Fibroblast of the conjunctiva (primary cell): ENCODE results near the gene LRRC8B.
"Not testable (repeated sequence)": the region's sequence is repeated elsewhere in the genome, so short reads cannot be mapped to it uniquely, and the experiment has no call there.

Source experiments
- DNase-seq: peaks from one replicate; pipeline ENCODE4 v3.0.0-alpha.2; 2010; ENCODE audit warnings: low read depth

LRRC8B gene

GRCh38 chr1:89524369-89525168, at the start of gene LRRC8B:
LRRC8B (plus strand) TSS chr1:89524829; CDS start chr1:89582651, 57,822 bp downstream.
- DNase-seq, result peak; percentile 61

- DNase-seq, result no peak
Measured at GRCh38 chr1:89475269-89475668, 49.4 kb upstream of the LRRC8B start.

DNA sequence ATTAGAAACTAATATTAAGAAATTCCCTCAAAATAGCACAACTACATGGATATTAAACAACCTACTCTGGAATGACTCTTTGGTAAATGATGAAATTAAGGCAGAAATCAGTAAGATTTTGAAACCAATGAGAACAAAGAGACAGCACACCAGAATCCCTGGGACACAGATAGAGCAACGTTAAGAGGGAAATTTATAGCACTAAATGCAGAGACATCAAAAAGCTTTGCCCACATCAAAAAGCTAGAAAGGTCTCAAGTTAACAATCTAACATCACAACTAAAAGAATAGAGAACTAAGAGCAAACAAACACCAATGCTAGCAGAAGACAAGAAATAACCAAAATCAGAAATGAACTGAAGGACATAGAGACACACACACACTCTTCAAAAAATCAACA, 48.6 kb upstream of the LRRC8B start:
- DNase-seq, result no peak

DNA sequence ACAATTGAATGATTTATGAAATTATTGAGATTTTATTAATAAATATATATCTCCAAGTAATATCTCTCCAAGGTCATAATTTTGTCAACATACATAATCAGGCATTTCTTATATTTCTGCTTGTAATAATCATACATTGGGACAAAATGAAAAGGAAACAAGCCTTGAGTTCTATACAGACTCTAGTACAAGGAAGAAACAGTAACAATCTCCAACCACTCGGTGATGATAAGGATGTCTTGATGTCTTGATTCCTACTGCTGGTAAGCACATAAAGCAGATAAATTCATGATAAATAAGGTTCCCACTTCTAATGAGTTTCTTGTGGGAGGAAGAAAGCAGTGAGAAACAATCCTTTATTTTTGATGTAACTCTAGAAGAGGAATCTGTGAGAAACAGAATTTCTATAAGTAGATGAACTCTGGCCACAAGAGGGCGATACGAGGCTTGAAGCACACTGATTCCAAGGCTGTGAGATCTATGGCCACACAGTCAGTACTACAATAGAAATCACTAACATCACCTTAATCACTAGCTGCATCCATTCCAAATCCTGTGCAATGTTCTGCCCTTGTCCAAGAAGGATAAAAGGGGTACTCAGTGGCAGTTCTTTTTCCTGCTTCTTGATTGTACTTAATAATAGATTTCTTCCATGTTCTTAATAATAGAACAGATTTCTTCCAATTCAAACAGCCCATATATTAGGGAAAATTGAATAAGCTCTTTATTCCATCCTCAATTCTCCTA, 41.4 kb upstream of the LRRC8B start:
- peak; percentile 83 for DNase-seq

DNA sequence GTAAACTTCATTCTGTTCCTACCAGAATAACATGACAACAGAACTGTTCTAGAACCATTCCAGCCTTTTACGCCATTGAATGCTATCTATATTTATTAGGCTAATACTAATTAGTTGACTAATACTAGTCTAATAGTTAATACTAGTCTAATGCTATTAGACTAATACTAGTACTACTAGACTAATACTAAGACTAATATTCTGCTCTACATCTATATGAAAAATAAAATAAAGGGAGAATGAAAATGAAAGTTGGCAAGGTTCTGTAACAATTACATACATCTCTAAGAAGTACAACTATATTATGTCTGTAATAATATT, 40.9 kb upstream of the LRRC8B start:
- DNase-seq, result no peak

GRCh38 chr1:89484092-89485038, 40.3 kb upstream of the LRRC8B start:
- no peak for DNase-seq

DNA sequence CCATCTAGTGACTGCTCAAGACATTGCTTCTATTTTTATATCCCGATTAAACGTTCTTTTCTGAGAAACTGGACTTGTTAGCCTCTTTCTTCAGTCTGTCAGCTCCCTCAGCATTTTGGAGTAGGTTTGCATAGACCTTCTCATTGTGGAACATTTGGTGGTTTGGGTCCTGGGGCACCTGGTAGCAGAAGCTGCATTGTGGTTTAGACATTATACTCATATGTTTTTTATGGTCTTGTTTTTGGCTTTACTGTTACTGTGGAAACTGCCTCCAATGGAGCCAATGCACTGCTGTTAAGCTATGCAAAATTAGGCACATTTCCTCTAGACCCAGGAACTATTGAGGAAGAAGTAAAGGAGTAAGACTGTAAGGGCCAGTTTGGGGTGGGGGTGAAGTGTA, 36.7 kb upstream of the LRRC8B start:
- DNase-seq, result no peak

GRCh38 chr1:89489047-89489729, 35.4 kb upstream of the LRRC8B start:
- DNase-seq, result no peak

- no peak for DNase-seq
Measured at GRCh38 chr1:89490389-89490788, 34.2 kb upstream of the LRRC8B start.

- no peak for DNase-seq
Measured at GRCh38 chr1:89499320-89499719, 25.3 kb upstream of the LRRC8B start.

DNA sequence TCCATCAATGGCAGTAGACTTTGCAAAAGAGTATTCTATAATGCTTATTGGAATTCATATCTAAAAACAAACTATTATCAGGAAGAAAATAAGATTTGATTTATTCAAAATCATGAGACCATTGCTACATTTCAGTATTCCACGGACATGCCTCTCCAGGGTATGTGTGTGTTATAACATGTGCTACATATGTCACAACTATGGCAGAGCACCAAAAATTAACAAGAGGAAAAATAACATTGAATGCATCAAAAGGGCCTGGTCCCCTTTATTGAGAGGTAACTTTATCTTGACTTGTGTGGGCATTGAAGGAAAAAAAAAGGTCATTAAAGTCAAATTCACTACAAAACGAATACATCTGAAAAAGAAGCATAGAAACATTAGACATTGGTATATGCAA, 22.6 kb upstream of the LRRC8B start:
- DNase-seq, result no peak

- DNase-seq, result no peak
Measured at GRCh38 chr1:89502895-89503294, 21.7 kb upstream of the LRRC8B start.

- no peak for DNase-seq
Measured at GRCh38 chr1:89503690-89504089, 20.9 kb upstream of the LRRC8B start.

GRCh38 chr1:89510061-89510460, 14.6 kb upstream of the LRRC8B start:
- not testable (repeated sequence) for DNase-seq

DNA sequence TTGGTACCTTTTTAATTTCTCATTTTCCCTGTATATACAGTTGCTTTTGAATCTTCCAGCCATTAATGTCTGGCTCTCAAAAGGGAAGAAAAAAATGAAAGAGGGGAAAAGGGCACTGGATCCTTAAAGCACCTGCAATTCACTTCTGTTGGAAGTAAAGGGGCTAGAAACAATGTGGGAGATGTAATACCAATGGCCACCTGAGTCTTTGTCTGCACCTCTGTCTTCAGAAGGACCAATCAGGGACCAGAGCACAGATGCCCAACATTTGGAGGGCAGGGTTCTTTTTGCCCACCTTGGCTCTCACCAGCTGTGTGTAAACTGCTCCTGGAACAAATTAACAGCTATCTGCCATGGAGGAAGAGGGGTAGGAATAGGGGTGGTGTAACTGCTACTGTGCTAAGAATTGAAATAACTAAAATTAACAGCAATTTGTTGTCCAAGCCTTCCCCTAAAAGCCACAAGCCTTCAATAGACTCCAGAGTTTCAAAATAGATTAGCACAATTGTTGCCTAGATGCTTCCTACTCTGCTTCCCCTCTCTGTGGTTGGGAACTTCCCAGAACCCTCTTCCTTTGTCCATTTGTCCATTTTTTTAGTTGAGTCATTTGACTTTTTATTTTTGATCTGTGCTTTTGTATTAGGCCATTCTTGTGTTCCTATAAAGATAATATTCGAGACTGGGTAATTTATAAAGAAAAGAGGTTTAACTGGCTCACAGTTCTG, 11.5 kb upstream of the LRRC8B start:
- DNase-seq, result no peak

DNA sequence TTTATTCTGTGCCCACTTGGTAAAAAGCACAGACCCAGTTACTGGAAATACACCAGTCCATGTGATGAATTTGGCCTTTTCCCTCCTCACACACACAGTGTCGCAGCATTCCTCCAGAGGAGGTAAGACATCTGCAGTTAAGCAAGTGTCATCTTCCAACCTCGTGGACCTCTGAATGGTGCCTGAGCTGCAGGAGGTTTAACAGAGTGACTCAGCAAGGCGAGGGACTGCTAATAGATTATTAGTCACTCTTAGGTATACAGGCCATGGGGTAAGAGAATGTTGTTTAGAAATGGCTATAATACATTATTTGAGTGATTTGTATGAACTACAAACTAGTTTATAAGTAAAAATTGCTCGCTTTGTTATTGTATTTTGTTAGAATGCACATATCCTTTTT, 8.6 kb upstream of the LRRC8B start:
- DNase-seq, result peak; percentile 23

GRCh38 chr1:89518221-89518631, 6.4 kb upstream of the LRRC8B start:
- no peak for DNase-seq

DNA sequence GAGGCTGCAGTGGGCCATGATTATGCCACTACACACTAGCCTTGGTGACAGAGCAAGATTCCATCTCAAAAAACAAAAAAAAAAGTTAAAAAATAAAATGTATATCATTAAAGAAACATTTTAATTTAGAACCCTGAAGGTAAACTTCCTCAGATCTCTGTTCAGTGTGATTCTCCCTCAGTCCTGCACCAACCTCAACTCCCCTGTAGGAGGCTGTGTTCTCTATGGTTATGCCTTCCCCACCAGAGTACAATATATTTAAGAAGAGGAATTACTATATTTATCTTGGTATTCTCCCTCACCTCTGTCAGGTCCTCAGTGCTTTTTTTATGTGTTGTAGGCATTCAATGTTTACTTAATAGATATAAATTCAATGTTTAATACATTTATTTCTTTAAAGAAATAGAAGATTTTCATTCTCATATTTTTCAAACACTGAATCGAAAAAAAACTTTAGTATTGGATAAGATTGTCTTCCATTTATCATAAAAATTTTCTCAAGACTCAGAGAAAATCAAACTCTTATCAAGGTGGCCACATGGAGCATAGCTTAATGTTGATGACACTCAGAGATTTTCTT, 4.8 kb upstream of the LRRC8B start:
- peak; percentile 17 for DNase-seq

GRCh38 chr1:89521977-89522376, 2.7 kb upstream of the LRRC8B start:
- DNase-seq, result not testable (repeated sequence)

DNA sequence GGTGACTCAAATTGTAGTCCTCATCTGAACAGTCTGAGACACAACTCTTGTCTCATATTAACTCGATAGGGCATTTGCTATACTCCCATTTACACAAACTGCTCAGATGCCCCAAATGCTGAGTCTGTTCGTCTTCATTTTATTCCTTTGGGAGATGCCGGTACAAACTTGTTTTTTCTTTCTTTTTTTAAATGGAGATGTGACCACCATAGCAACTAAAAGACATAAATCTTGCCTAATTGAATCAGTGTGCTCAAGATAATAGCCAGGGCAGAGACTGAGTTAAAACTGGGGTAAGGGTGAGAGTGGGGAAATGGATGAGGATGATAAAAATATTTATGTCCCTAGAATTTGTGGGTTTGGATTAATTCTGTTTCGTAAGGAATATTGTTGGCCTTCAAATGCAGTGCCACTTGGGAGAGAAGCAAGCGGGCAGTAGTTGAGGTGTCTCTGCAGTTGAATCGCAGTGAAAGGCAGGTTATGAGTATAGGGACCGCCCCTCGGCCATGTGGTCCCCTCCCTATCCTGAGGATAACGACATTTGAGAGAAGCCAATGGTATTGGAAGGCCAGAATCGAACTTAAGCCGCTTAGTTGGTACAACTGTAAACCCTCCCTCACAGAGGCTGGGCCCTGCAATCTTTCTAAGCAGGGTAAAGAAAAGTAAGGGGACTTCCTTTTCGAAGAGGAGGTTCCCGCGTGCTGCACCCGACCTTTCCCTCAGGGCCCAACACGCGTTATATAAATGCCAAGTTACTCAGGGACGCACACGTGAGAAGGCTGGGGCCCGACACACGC, 859 bp upstream of the LRRC8B start:
- DNase-seq, result peak; percentile 65
